ENCODE measurements around the gene GPR108. TPM values are rescaled to one million over a fixed set of nuclear protein-coding genes. Genes with fewer than 3 reads are reported as not detected.

The GPR108 gene
- total RNA-seq, 1 donor from 2014 or later = 69.1 TPM

DNA sequence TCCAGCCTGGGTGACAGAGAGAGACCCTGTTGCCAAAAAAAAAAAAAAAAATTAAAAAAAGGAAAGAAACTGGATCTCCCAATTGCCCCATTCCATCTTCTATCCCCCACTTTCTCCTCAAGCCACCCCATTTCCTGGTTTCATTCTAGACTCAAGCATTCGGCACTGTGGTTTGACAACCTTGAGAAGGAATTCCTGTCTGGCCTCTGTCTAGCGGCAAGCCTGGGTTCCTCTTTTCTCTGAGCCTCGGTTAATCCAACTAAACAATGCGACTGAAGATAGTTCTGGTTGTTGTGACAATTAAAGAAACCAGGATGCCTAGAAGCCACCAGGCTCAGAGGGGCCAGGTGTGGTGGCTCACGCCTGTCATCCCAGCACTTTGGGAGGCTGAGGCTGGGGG, 13.6 kb downstream of the GPR108 start:
- no peak overlapping the region for H3K27ac Mint-ChIP-seq (ENCODE audit: unreplicated experiment)

GRCh38 chr19:6723108-6723618, 14.2 kb downstream of the GPR108 start:
- Mint-ChIP-seq H3K4me3 (ENCODE audit: unreplicated experiment) (peak overlapping the region; percentile 54), H3K9me3 (ENCODE audit: unreplicated experiment) (peaks cover 7% of the 10 kb centered on the region), H3K27me3 (ENCODE audit: unreplicated experiment) (peaks cover 9% of the 10 kb centered on the region), H3K4me1 (ENCODE audit: unreplicated experiment) (peaks cover 19% of the 10 kb centered on the region), H3K27ac (ENCODE audit: unreplicated experiment) (no peak overlapping the region), H3K36me3 (ENCODE audit: low read depth, unreplicated experiment) (peaks cover 6% of the 10 kb centered on the region)
- no peak for DNase-seq (ENCODE audit: low spot score)
- TF ChIP-seq, protein P1, sequence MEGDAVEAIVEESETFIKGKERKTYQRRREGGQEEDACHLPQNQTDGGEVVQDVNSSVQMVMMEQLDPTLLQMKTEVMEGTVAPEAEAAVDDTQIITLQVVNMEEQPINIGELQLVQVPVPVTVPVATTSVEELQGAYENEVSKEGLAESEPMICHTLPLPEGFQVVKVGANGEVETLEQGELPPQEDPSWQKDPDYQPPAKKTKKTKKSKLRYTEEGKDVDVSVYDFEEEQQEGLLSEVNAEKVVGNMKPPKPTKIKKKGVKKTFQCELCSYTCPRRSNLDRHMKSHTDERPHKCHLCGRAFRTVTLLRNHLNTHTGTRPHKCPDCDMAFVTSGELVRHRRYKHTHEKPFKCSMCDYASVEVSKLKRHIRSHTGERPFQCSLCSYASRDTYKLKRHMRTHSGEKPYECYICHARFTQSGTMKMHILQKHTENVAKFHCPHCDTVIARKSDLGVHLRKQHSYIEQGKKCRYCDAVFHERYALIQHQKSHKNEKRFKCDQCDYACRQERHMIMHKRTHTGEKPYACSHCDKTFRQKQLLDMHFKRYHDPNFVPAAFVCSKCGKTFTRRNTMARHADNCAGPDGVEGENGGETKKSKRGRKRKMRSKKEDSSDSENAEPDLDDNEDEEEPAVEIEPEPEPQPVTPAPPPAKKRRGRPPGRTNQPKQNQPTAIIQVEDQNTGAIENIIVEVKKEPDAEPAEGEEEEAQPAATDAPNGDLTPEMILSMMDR (IDR thresholded peaks at IDR 0.05; ENCODE audit: unreplicated experiment) = no peak

More for the DNA sequence above, 13.6 kb downstream of the GPR108 start:
- Mint-ChIP-seq H3K36me3 (ENCODE audit: low read depth, unreplicated experiment) (peaks cover 6% of the 10 kb centered on the region), H3K9me3 (ENCODE audit: unreplicated experiment) (peaks cover 7% of the 10 kb centered on the region), H3K4me3 (ENCODE audit: unreplicated experiment) (no peak overlapping the region), H3K27me3 (ENCODE audit: unreplicated experiment) (peaks cover 10% of the 10 kb centered on the region), H3K4me1 (ENCODE audit: unreplicated experiment) (peaks cover 24% of the 10 kb centered on the region)
- TF ChIP-seq, protein P1 (IDR thresholded peaks at IDR 0.05; ENCODE audit: unreplicated experiment) = no peak
- no peak for DNase-seq (ENCODE audit: low spot score)

GRCh38 chr19:6721773-6722172, 15.6 kb downstream of the GPR108 start:
- Mint-ChIP-seq H3K9me3 (ENCODE audit: unreplicated experiment) (peaks cover 16% of the 10 kb centered on the region), H3K36me3 (ENCODE audit: low read depth, unreplicated experiment) (peaks cover 14% of the 10 kb centered on the region), H3K4me1 (ENCODE audit: unreplicated experiment) (peaks cover 18% of the 10 kb centered on the region), H3K4me3 (ENCODE audit: unreplicated experiment) (no peak overlapping the region), H3K27ac (ENCODE audit: unreplicated experiment) (no peak overlapping the region), H3K27me3 (ENCODE audit: unreplicated experiment) (peaks cover 17% of the 10 kb centered on the region)
- no peak for DNase-seq (ENCODE audit: low spot score)
- TF ChIP-seq, protein P1 (IDR thresholded peaks at IDR 0.05; ENCODE audit: unreplicated experiment) = no peak

- TF ChIP-seq, protein P1 (IDR thresholded peaks at IDR 0.05; ENCODE audit: unreplicated experiment) = no peak
- DNase-seq (ENCODE audit: low spot score) = no peak
- H3K27me3 Mint-ChIP-seq (ENCODE audit: unreplicated experiment) = peaks cover 17% of the 10 kb centered on the region
- H3K4me1 Mint-ChIP-seq (ENCODE audit: unreplicated experiment) = peaks cover 18% of the 10 kb centered on the region
- H3K9me3 Mint-ChIP-seq (ENCODE audit: unreplicated experiment) = peaks cover 16% of the 10 kb centered on the region
- H3K4me3 Mint-ChIP-seq (ENCODE audit: unreplicated experiment) = no peak overlapping the region
- H3K27ac Mint-ChIP-seq (ENCODE audit: unreplicated experiment) = no peak overlapping the region
- peaks cover 14% of the 10 kb centered on the region for H3K36me3 Mint-ChIP-seq (ENCODE audit: low read depth, unreplicated experiment)
These were observed 16.3 kb downstream of the GPR108 start for GRCh38 chr19:6721138-6721474.

GRCh38 chr19:6720369-6721137, 16.8 kb downstream of the GPR108 start, which contains the start of gene C3:
Gene C3, minus strand, starts transcription at chr19:6720650. Its CDS starts 61 bp downstream, at chr19:6720589.
- no peak for DNase-seq (ENCODE audit: low spot score)
- H3K27ac Mint-ChIP-seq (ENCODE audit: unreplicated experiment) = no peak within 1 kb of the TSS
- TF ChIP-seq, protein P1 (IDR thresholded peaks at IDR 0.05; ENCODE audit: unreplicated experiment) = no peak
- peaks cover 16% of the 10 kb centered on the region for H3K9me3 Mint-ChIP-seq (ENCODE audit: unreplicated experiment)
- H3K27me3 Mint-ChIP-seq (ENCODE audit: unreplicated experiment) = peaks cover 17% of the 10 kb centered on the region
- H3K4me1 Mint-ChIP-seq (ENCODE audit: unreplicated experiment) = peaks cover 18% of the 10 kb centered on the region
- peaks cover 14% of the 10 kb centered on the region for H3K36me3 Mint-ChIP-seq (ENCODE audit: low read depth, unreplicated experiment)
- peak within 1 kb of the TSS; percentile 17 for H3K4me3 Mint-ChIP-seq (ENCODE audit: unreplicated experiment)

All from endothelial cell (in vitro differentiated cells).